ENCODE results near the gene PLEKHG4B. TPM values are rescaled to one million over a fixed set of nuclear protein-coding genes. Genes with fewer than 3 reads are reported as not detected.
A peak's percentile ranks its signal among the peaks of the same experiment; 100 is the strongest.

The PLEKHG4B gene
- polyA plus RNA-seq, 1 donor (not counting 4 experiments of a cell fraction or from before 2014, with no cell fraction given), result not detected

GRCh38 chr5:53381-54174 is 38.4 kb upstream of the PLEKHG4B start:
- Histone ChIP-seq H3K9me3 (ENCODE audit: control insufficient read depth, low read depth, low read length) (no peaks in the 10 kb centered on the region), H3K4me1 (ENCODE audit: control insufficient read depth, extremely low read depth, insufficient read depth, low read length) (peaks cover 11% of the 10 kb centered on the region), H3K4me3 (ENCODE audit: control insufficient read depth in 2 of 3, extremely low read depth in 1 of 3, insufficient read depth in 2 of 3, low read depth in 1 of 3, low read length in 3 of 3) (peak overlapping the region; percentile 43 to 53 (median 51)), H3K36me3 (ENCODE audit: control insufficient read depth in 2 of 2, extremely low read depth in 1 of 2, insufficient read depth in 2 of 2, low read length in 2 of 2) (no peaks in the 10 kb centered on the region), H4K20me1 (ENCODE audit: control insufficient read depth, extremely low read depth, insufficient read depth, low read length) (no peaks in the 10 kb centered on the region), H3K9ac (ENCODE audit: control insufficient read depth, extremely low read depth, insufficient read depth, low read length) (no peak overlapping the region), H3K27ac (ENCODE audit: control insufficient read depth, insufficient read depth, low read length) (no peak overlapping the region), H3K4me2 (ENCODE audit: control insufficient read depth, extremely low read depth, insufficient read depth, low read depth, low read length) (peak overlapping the region; percentile 60), H3K9me1 (ENCODE audit: control insufficient read depth, extremely low read depth, insufficient read depth, low read length) (no peaks in the 10 kb centered on the region), H3K27me3 (ENCODE audit: control insufficient read depth, extremely low read depth, insufficient read depth, low read length) (peaks cover 41% of the 10 kb centered on the region), H2AFZ (ENCODE audit: control insufficient read depth, low read length) (no peak overlapping the region), H3K79me2 (ENCODE audit: control insufficient read depth, insufficient read depth, low read length) (no peaks in the 10 kb centered on the region)
- FAIRE-seq, result no peak
- dilution Hi-C loops (cut with MboI; ENCODE audit: extremely low pct_ligation_motif_present, low sequenced_read_pairs), result no loop called here
- no peak for DNase-seq (ENCODE audit: low read depth, low spot score)
- TF ChIP-seq EZH2 (IDR thresholded peaks at IDR 0.05; ENCODE audit: low read length), result no peak
- TF ChIP-seq, protein P1, sequence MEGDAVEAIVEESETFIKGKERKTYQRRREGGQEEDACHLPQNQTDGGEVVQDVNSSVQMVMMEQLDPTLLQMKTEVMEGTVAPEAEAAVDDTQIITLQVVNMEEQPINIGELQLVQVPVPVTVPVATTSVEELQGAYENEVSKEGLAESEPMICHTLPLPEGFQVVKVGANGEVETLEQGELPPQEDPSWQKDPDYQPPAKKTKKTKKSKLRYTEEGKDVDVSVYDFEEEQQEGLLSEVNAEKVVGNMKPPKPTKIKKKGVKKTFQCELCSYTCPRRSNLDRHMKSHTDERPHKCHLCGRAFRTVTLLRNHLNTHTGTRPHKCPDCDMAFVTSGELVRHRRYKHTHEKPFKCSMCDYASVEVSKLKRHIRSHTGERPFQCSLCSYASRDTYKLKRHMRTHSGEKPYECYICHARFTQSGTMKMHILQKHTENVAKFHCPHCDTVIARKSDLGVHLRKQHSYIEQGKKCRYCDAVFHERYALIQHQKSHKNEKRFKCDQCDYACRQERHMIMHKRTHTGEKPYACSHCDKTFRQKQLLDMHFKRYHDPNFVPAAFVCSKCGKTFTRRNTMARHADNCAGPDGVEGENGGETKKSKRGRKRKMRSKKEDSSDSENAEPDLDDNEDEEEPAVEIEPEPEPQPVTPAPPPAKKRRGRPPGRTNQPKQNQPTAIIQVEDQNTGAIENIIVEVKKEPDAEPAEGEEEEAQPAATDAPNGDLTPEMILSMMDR (optimal IDR thresholded peaks at IDR 0.05 in 1 of 3, IDR thresholded peaks at IDR 0.05 in 1 of 3, conservative IDR thresholded peaks at IDR 0.05 in 1 of 3; ENCODE audit: extremely low read depth in 1 of 3, insufficient read depth in 2 of 3, low read length in 3 of 3), result peak in 1 of 3 experiments; percentile 36

DNA sequence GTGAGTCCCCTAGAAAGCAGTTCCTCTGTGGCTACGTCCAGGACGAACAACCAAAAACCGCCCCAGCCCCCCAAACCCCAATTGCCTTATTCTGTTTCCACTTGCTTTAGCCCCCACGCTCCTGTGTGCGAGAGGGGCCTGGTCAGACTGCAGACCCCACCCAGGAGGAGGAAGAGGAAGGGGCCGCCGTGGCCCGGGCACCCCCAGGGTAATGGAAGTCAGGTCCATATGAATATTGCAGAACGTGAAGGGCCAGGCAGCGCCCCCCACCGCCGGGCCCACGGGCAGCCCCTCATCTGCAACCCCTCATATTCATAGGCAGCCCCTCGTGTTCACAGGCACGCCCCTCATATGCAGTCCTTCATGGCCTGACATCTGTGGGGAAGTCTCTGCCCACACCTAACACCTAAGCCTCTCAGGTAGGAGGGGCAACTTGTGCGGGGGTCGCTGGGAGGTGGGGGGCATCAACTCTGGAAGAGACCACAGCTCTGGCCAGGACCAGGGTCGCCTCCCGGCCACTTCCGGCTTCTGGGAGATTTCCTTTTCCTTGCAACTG is 37.7 kb upstream of the PLEKHG4B start:
- Histone ChIP-seq H3K27me3 (ENCODE audit: control insufficient read depth, extremely low read depth, insufficient read depth, low read length) (peaks cover 41% of the 10 kb centered on the region), H2AFZ (ENCODE audit: control insufficient read depth, low read length) (no peak overlapping the region), H4K20me1 (ENCODE audit: control insufficient read depth, extremely low read depth, insufficient read depth, low read length) (no peaks in the 10 kb centered on the region), H3K4me1 (ENCODE audit: control insufficient read depth, extremely low read depth, insufficient read depth, low read length) (peaks cover 11% of the 10 kb centered on the region), H3K36me3 (ENCODE audit: control insufficient read depth in 2 of 2, extremely low read depth in 1 of 2, insufficient read depth in 2 of 2, low read length in 2 of 2) (no peaks in the 10 kb centered on the region), H3K9ac (ENCODE audit: control insufficient read depth, extremely low read depth, insufficient read depth, low read length) (no peak overlapping the region), H3K9me1 (ENCODE audit: control insufficient read depth, extremely low read depth, insufficient read depth, low read length) (no peaks in the 10 kb centered on the region), H3K27ac (ENCODE audit: control insufficient read depth, insufficient read depth, low read length) (no peak overlapping the region), H3K4me2 (ENCODE audit: control insufficient read depth, extremely low read depth, insufficient read depth, low read depth, low read length) (peak overlapping the region; percentile 60), H3K4me3 (ENCODE audit: control insufficient read depth in 2 of 3, extremely low read depth in 1 of 3, insufficient read depth in 2 of 3, low read depth in 1 of 3, low read length in 3 of 3) (peak overlapping the region; percentile 43 to 53 (median 51)), H3K9me3 (ENCODE audit: control insufficient read depth, low read depth, low read length) (no peaks in the 10 kb centered on the region), H3K79me2 (ENCODE audit: control insufficient read depth, insufficient read depth, low read length) (no peaks in the 10 kb centered on the region)
- no peak for DNase-seq (ENCODE audit: low read depth, low spot score)
- FAIRE-seq, result no peak
- TF ChIP-seq, protein P1 (optimal IDR thresholded peaks at IDR 0.05 in 1 of 3, IDR thresholded peaks at IDR 0.05 in 1 of 3, conservative IDR thresholded peaks at IDR 0.05 in 1 of 3; ENCODE audit: extremely low read depth in 1 of 3, insufficient read depth in 2 of 3, low read length in 3 of 3), result no peak
- no peak for TF ChIP-seq EZH2 (IDR thresholded peaks at IDR 0.05; ENCODE audit: low read length)
- dilution Hi-C loops (cut with MboI; ENCODE audit: extremely low pct_ligation_motif_present, low sequenced_read_pairs), result no loop called here

Measured in keratinocyte (primary cell).